Neutrophil (primary cell): ENCODE measurements around the gene THEMIS.
"Not testable (repeated sequence)": the region's sequence is repeated elsewhere in the genome, so short reads cannot be mapped to it uniquely, and the experiment has no call there.

ENCODE experiments used
- H3K27ac ChIP-seq: fragments of 200-600 bp; sonication (generic); 2 replicates; pipeline ENCODE4 v1.5.1; 2016; ENCODE audit warnings: mild to moderate bottlenecking, moderate library complexity
- H3K27me3 ChIP-seq: fragments of 200-600 bp; sonication (generic); 2 replicates; pipeline ENCODE4 v1.6.0; 2016; ENCODE audit warnings: mild to moderate bottlenecking
- H3K36me3 ChIP-seq: fragments of 200-600 bp; sonication (generic); 2 replicates; pipeline ENCODE4 v1.5.1; 2017
- H3K4me1 ChIP-seq, 2 experiments: fragments of 200-600 bp in 1 of 2; sonication (generic) in 1 of 2; 1 replicate in 1 of 2; 2 replicates in 1 of 2; pipeline versions ENCODE4 v1.5.1 to v1.6.1; 2013 to 2016; ENCODE audit warnings: low read depth in 1 of 2, low read length in 1 of 2, mild to moderate bottlenecking in 1 of 2, moderate library complexity in 1 of 2; ENCODE audit not compliant: control insufficient read depth in 1 of 2, insufficient read depth in 1 of 2
- H3K4me3 ChIP-seq, 2 experiments: fragments of 200-600 bp in 1 of 2; sonication (generic) in 1 of 2; 1 replicate in 1 of 2; 2 replicates in 1 of 2; pipeline ENCODE4 v1.5.1; 2013 to 2016; ENCODE audit warnings: low read depth in 1 of 2, low read length in 1 of 2, mild to moderate bottlenecking in 1 of 2, moderate library complexity in 1 of 2
- H3K9me3 ChIP-seq: fragments of 200-600 bp; sonication (generic); 2 replicates; pipeline ENCODE4 v1.5.1; 2016
- CTCF ChIP-seq: fragments of 200-600 bp; sonication (generic); IDR thresholded peaks from 2 replicates; pipeline ENCODE4 v1.5.1; 2016; ENCODE audit warnings: antibody characterized with exemption

Gene THEMIS

GRCh38 chr6:127710668-127711067 lies 190.2 kb downstream of the THEMIS start:
- Histone ChIP-seq H3K27ac (no peak overlapping the region), H3K4me3 (no peak overlapping the region), H3K9me3 (no peaks in the 10 kb centered on the region), H3K36me3 (no peaks in the 10 kb centered on the region), H3K4me1 (no peaks in the 10 kb centered on the region), H3K27me3 (no peaks in the 10 kb centered on the region)
- TF ChIP-seq CTCF, result no peak

- Histone ChIP-seq H3K27me3 (no peaks in the 10 kb centered on the region), H3K9me3 (no peaks in the 10 kb centered on the region), H3K4me3 (no peak overlapping the region), H3K36me3 (no peaks in the 10 kb centered on the region), H3K4me1 (no peaks in the 10 kb centered on the region), H3K27ac (no peak overlapping the region)
- no peak for TF ChIP-seq CTCF
These were observed 194.6 kb downstream of the THEMIS start for GRCh38 chr6:127706216-127706615.

GRCh38 chr6:127695108-127695507 lies 205.8 kb downstream of the THEMIS start:
- TF ChIP-seq CTCF, result no peak
- Histone ChIP-seq H3K9me3 (no peaks in the 10 kb centered on the region), H3K36me3 (no peaks in the 10 kb centered on the region), H3K27me3 (no peaks in the 10 kb centered on the region), H3K4me1 (no peaks in the 10 kb centered on the region), H3K27ac (no peak overlapping the region), H3K4me3 (no peak overlapping the region)

- no peak for TF ChIP-seq CTCF
These were observed 209.7 kb downstream of the THEMIS start for GRCh38 chr6:127691146-127691545.

GRCh38 chr6:127690588-127690987 lies 210.3 kb downstream of the THEMIS start:
- Histone ChIP-seq H3K27me3 (no peaks in the 10 kb centered on the region), H3K4me1 (no peaks in the 10 kb centered on the region), H3K4me3 (no peak overlapping the region), H3K36me3 (no peaks in the 10 kb centered on the region), H3K9me3 (no peaks in the 10 kb centered on the region), H3K27ac (no peak overlapping the region)
- TF ChIP-seq CTCF, result no peak

More at GRCh38 chr6:127691146-127691545, 209.7 kb downstream of the THEMIS start:
- H3K27ac ChIP-seq, result no peak overlapping the region
- H3K9me3 ChIP-seq, result no peaks in the 10 kb centered on the region
- H3K4me3 ChIP-seq, result no peak overlapping the region
- no peaks in the 10 kb centered on the region for H3K36me3 ChIP-seq
- no peaks in the 10 kb centered on the region for H3K27me3 ChIP-seq
- H3K4me1 ChIP-seq, result no peaks in the 10 kb centered on the region

- no peak for TF ChIP-seq CTCF
- Histone ChIP-seq H3K36me3 (no peaks in the 10 kb centered on the region), H3K27me3 (no peaks in the 10 kb centered on the region), H3K27ac (no peak overlapping the region), H3K9me3 (no peaks in the 10 kb centered on the region), H3K4me1 (no peaks in the 10 kb centered on the region), H3K4me3 (no peak overlapping the region)
These were observed 210.8 kb downstream of the THEMIS start for GRCh38 chr6:127690092-127690491.

GRCh38 chr6:127687490-127687889 lies 213.4 kb downstream of the THEMIS start:
- not testable (repeated sequence) for H3K36me3 ChIP-seq, H3K27me3 ChIP-seq, H3K4me1 ChIP-seq, H3K4me3 ChIP-seq, H3K9me3 ChIP-seq, H3K27ac ChIP-seq
